ENCODE results near the gene TRAFD1. TPM values are rescaled to one million over a fixed set of nuclear protein-coding genes. Genes with fewer than 3 reads are reported as not detected.

The TRAFD1 gene
- total RNA-seq, 1 experiment from 2014 or later: 25.5 TPM

GRCh38 chr12:112151766-112152541 is 26.6 kb downstream of the TRAFD1 start:
- ChIA-PET CTCF (no interaction called here), POLR2A (no interaction called here), RAD21 (ENCODE audit: low non-redundant PET in 1 of 2, low total read pairs in 2 of 2, uncharacterized antibody in 2 of 2, unreplicated experiment in 2 of 2) (no interaction called here)
- H3K36me3 ChIP-seq (ENCODE audit: control insufficient read depth in 1 of 2, insufficient read depth in 2 of 2, low read length in 2 of 2): peaks cover 20 to 43% of the 10 kb centered on the region in 2 experiments
- peaks cover 0 to 18% of the 10 kb centered on the region in 2 experiments; a peak in 2 of 4 replicates for H3K4me1 ChIP-seq (ENCODE audit: control insufficient read depth in 1 of 2, insufficient read depth in 2 of 2, low read length in 2 of 2)
- no peak overlapping the region for H3K9ac ChIP-seq (ENCODE audit: low read length)
- no peaks in the 10 kb centered on the region for H3K79me2 ChIP-seq (ENCODE audit: insufficient read depth, low read length)
- H3K27ac ChIP-seq (ENCODE audit: low read depth, low read length): no peak overlapping the region
- BruUV-seq (replicated peaks): no TSS peak
- no peak for ATAC-seq
- H4K20me1 ChIP-seq (ENCODE audit: insufficient read depth): no peaks in the 10 kb centered on the region
- no peak for DNase-seq (ENCODE audit: low read depth, low spot score)
- H3K4me3 ChIP-seq (replicated peaks in 1 of 2; ENCODE audit: low read depth in 1 of 2, low read length in 2 of 2): no peak overlapping the region
- TF ChIP-seq ELF1 (IDR thresholded peaks at IDR 0.05; ENCODE audit: borderline replicate concordance, low read depth): no peak
- no peak for TF ChIP-seq CEBPB (IDR thresholded peaks at IDR 0.05; ENCODE audit: low read depth)
- TF ChIP-seq RAD21 (IDR thresholded peaks at IDR 0.05; ENCODE audit: low read depth): no peak
- TF ChIP-seq FOSL1 (IDR thresholded peaks at IDR 0.05; ENCODE audit: low read depth): no peak
- TF ChIP-seq EGR1 (IDR thresholded peaks at IDR 0.05; ENCODE audit: low read depth): no peak
- TF ChIP-seq SIN3A (IDR thresholded peaks at IDR 0.05; ENCODE audit: low read depth): no peak
- no peak for TF ChIP-seq ATF3 (IDR thresholded peaks at IDR 0.05)
- no peak for TF ChIP-seq YY1 (IDR thresholded peaks at IDR 0.05; ENCODE audit: extremely low read depth, insufficient replicate concordance, low read depth, low read length)
- TF ChIP-seq SP1 (IDR thresholded peaks at IDR 0.05; ENCODE audit: low read depth): no peak
- TF ChIP-seq TCF7L2 (IDR thresholded peaks at IDR 0.05; ENCODE audit: borderline replicate concordance, extremely low read depth, insufficient read depth, insufficient read length): no peak
- TF ChIP-seq SRF (IDR thresholded peaks at IDR 0.05; ENCODE audit: low read depth): no peak
- TF ChIP-seq JUND (IDR thresholded peaks at IDR 0.05): no peak
- no peak for TF ChIP-seq ZNF274 (IDR thresholded peaks at IDR 0.05; ENCODE audit: low read depth, low read length)
- TF ChIP-seq CBX3 (IDR thresholded peaks at IDR 0.05; ENCODE audit: low read depth): no peak
- no peak for TF ChIP-seq REST (IDR thresholded peaks at IDR 0.05; ENCODE audit: low read depth)
- no peak overlapping the region for H3K4me2 ChIP-seq (ENCODE audit: low read length)
- no peaks in the 10 kb centered on the region for H3K9me2 ChIP-seq (ENCODE audit: insufficient read depth)
- H3K9me3 ChIP-seq (ENCODE audit: control insufficient read depth in 1 of 2, insufficient read depth in 1 of 2, low read depth in 1 of 2, low read length in 2 of 2): no peaks in the 10 kb centered on the region
- H3K27me3 ChIP-seq (ENCODE audit: insufficient read depth, low read length): no peaks in the 10 kb centered on the region
- no peak overlapping the region for H2AFZ ChIP-seq (ENCODE audit: low read depth, low read length, poor library complexity, severe bottlenecking)
- intact Hi-C loops (cut with micrococcal nuclease): no loop called here

All from HCT116 (cell line).